ENCODE data around the gene CBX8. TPM values are rescaled to one million over a fixed set of nuclear protein-coding genes. Genes with fewer than 3 reads are reported as not detected.
A peak's percentile ranks its signal among the peaks of the same experiment; 100 is the strongest.

CBX8 gene
- total and polyA plus RNA-seq, 2 of the 8 experiments (the other 6 are each of a cell fraction or from before 2014, with no cell fraction given): 0.09 to 2.1 TPM

DNA sequence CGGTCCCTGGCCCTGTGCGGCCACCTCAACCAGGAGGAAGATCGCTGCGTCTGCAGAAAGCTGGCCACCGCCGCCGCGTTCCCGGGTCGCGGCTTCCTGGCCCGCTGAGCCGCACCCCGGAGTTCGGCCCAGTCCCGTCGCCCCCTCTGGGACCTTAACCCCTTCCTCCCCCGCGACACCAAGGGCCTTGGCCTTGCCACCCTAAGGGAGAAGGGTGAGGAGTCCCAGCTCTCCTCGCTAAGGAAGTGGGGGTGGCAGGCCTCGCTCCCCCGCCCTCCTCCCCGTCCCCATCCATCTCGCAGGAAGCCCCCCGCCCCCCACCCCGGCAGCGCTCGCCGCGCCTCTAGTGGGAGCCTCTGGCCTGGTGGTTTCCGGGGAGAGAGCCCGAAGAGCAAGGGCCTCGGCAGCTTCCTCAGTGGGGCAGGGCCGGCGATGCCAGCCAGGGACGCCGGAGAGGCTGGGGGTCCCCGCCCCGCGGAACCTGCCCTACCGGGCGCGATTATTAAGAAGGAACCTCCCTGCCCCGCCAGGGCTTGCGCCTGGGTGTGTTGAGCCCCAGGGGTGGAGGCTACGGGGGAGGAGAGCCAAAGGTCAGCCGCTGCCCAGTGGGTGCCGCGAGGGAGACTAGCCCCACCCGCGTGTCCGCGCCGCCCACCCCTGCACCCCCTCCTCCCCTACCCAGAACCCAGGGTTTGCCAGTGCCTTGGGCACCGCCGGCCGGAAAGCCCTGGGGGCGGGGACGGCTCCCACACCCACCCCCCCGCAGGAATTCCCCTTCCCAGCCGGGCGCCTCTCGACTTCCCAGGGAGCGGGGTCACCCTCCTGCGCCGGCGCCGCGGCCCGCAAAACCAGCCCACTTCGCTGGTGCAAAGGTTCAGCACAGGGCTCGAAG lies 35.6 kb upstream of the CBX8 start:
- peak overlapping the region; percentile 60 for H3K18ac ChIP-seq (ENCODE audit: extremely low read depth, low read length)
- peaks cover 3 to 49% (median 30%) of the 10 kb centered on the region in 4 experiments for H3K4me1 ChIP-seq (replicated peaks in 1 of 4; ENCODE audit: control insufficient read depth in 3 of 4, insufficient read depth in 4 of 4, low read length in 3 of 4)
- no peak overlapping the region for H2AK5ac ChIP-seq (ENCODE audit: low read depth, low read length)
- H3K4ac ChIP-seq (replicated peaks; ENCODE audit: insufficient read length, low read depth, low read length): no peak overlapping the region
- peaks cover 7 to 13% of the 10 kb centered on the region in 2 experiments for H4K20me1 ChIP-seq (replicated peaks in 1 of 2; ENCODE audit: control insufficient read depth in 1 of 2, insufficient read depth in 2 of 2, low read length in 2 of 2)
- no peak overlapping the region for H3K27ac ChIP-seq (ENCODE audit: low read depth, low read length)
- H3K36me3 ChIP-seq (ENCODE audit: control insufficient read depth in 2 of 4, insufficient read depth in 4 of 4, low read length in 3 of 4): peaks cover 0 to 4% (median 0%) of the 10 kb centered on the region in 4 experiments; a peak in 1 of 8 replicates
- POLR2A ChIA-PET (ENCODE audit: partially characterized antibody): interaction anchor here (1.7 to 15.2 kb wide), 3 partner anchors 10 to 42 kb away, joined by 6 to 374 read pairs (median 17); no protein-coding TSS in a partner anchor
- no peak overlapping the region for H2BK20ac ChIP-seq (ENCODE audit: low read length)
- peak overlapping the region; percentile 76 to 82 for H3K4me2 ChIP-seq (ENCODE audit: insufficient read depth in 1 of 2, low read depth in 2 of 2, low read length in 2 of 2)
- no peak overlapping the region for H3K23ac ChIP-seq (ENCODE audit: insufficient read length)
- H2BK120ac ChIP-seq (replicated peaks; ENCODE audit: low read depth, low read length): no peak overlapping the region
- H3K79me1 ChIP-seq (ENCODE audit: low read depth, low read length): no peaks in the 10 kb centered on the region
- H3K9ac ChIP-seq (replicated peaks in 1 of 4; ENCODE audit: extremely low read depth in 1 of 4, low read depth in 3 of 4, low read length in 3 of 4): no peak overlapping the region
- H2BK15ac ChIP-seq (ENCODE audit: low read length): no peak overlapping the region
- CTCF ChIA-PET (ENCODE audit: partially characterized antibody): interaction anchor here (1.0 to 24.7 kb wide), 8 partner anchors 10 to 121 kb away, joined by 3 to 576 read pairs (median 26); partner anchors contain the start of gene CBX8
- peak overlapping the region; percentile 9 for H4K8ac ChIP-seq (ENCODE audit: extremely low read depth, insufficient read depth, low read length)
- no peaks in the 10 kb centered on the region for H3K79me2 ChIP-seq (ENCODE audit: control insufficient read depth in 1 of 2, insufficient read depth in 2 of 2, low read length in 2 of 2)
- H3K27me3 ChIP-seq (replicated peaks in 1 of 4; ENCODE audit: control insufficient read depth in 3 of 4, extremely low read depth in 1 of 4, insufficient read depth in 3 of 4, low read length in 3 of 4): peaks cover 59 to 96% (median 89%) of the 10 kb centered on the region in 4 experiments
- FAIRE-seq: no peak
- H2BK12ac ChIP-seq (ENCODE audit: low read depth, low read length): no peak overlapping the region
- H3K9me3 ChIP-seq (ENCODE audit: insufficient read depth in 2 of 2, low read depth in 1 of 2, low read length in 1 of 2): no peaks in the 10 kb centered on the region
- H3K14ac ChIP-seq (ENCODE audit: insufficient read length): no peak overlapping the region
- no peak overlapping the region for H3K56ac ChIP-seq (replicated peaks; ENCODE audit: insufficient read length, low read depth, low read length)
- peak in 1 of 2 experiments; percentile 74 for DNase-seq (ENCODE audit: low read depth in 1 of 2, low spot score in 2 of 2)
- peaks cover 15% of the 10 kb centered on the region; the same call in 1 of the 2 replicates for H3K23me2 ChIP-seq (ENCODE audit: low read depth, low read length)
- H4K91ac ChIP-seq (replicated peaks; ENCODE audit: insufficient read length, low read length): no peak overlapping the region
- no peak overlapping the region for H2AFZ ChIP-seq (ENCODE audit: low read length)
- 4% methylated on average over 20 of the region's 72 CpGs; no CpG with 5 or more reads in 1 of the 2 experiments for WGBS, 2 experiments (ENCODE audit: extremely low coverage in 1 of 2, insufficient coverage in 1 of 2, insufficient read length in 1 of 2, insufficient replicate concordance in 2 of 2, low coverage in 1 of 2, low lambda C conversion rate in 2 of 2, missing lambda C conversion rate in 1 of 2)
- H2BK5ac ChIP-seq (ENCODE audit: low read depth, low read length): 0 out of 2 replicates have a peak overlapping the region, but pooled peaks have one; percentile 66
- H4K5ac ChIP-seq (ENCODE audit: insufficient read length, low read depth, low read length): no peak overlapping the region
- peak overlapping the region; percentile 9 to 59 (median 26) for H3K4me3 ChIP-seq (ENCODE audit: extremely low read depth in 1 of 4, insufficient read depth in 2 of 4, low read depth in 3 of 4, low read length in 4 of 4)
- TF ChIP-seq RBBP5 (IDR thresholded peaks at IDR 0.05; ENCODE audit: borderline replicate concordance, low read depth, low read length): no peak; the same call in 1 of the 2 replicates
- TF ChIP-seq HDAC2 (IDR thresholded peaks at IDR 0.05; ENCODE audit: borderline replicate concordance in 1 of 2, low read depth in 2 of 2, low read length in 2 of 2): 0 out of 4 replicates have a peak, but pooled peaks of 1 of the 2 experiments have one; percentile 36
- no peak for TF ChIP-seq JUND (IDR thresholded peaks at IDR 0.05; ENCODE audit: low read length)
- no peak for TF ChIP-seq CHD2 (IDR thresholded peaks at IDR 0.05; ENCODE audit: low read length)

All from H1 (cell line).